Suppressor macrophage treated with lipopolysaccharide for 4 hours (primary cell): Measurements from ENCODE around the gene MUC2.

Experiments used
- DNase-seq: peaks from one replicate; pipeline ENCODE4 v3.0.0-alpha.2; 2020

The MUC2 gene

GRCh38 chr11:1036931-1037330, 37.7 kb upstream of the MUC2 start:
- no peak for DNase-seq

- no peak for DNase-seq
Measured at GRCh38 chr11:1037506-1038055, 37.1 kb upstream of the MUC2 start.

- DNase-seq: no peak
Measured at GRCh38 chr11:1038361-1038760, 36.3 kb upstream of the MUC2 start.

- DNase-seq: no peak
Measured at GRCh38 chr11:1038921-1039320, 35.8 kb upstream of the MUC2 start.

GRCh38 chr11:1039481-1040427, 34.9 kb upstream of the MUC2 start:
- no peak for DNase-seq

GRCh38 chr11:1040428-1041148, 34.1 kb upstream of the MUC2 start:
- DNase-seq: no peak

- DNase-seq: no peak
Measured at GRCh38 chr11:1041149-1041467, 33.6 kb upstream of the MUC2 start.

GRCh38 chr11:1041471-1041870, 33.2 kb upstream of the MUC2 start:
- DNase-seq: no peak

- DNase-seq: no peak
Measured at GRCh38 chr11:1041936-1042608, 32.6 kb upstream of the MUC2 start.

- DNase-seq: no peak
Measured at GRCh38 chr11:1042626-1043562, 31.8 kb upstream of the MUC2 start.

GRCh38 chr11:1043563-1044096, 31.0 kb upstream of the MUC2 start:
- DNase-seq: no peak

GRCh38 chr11:1044160-1044559, 30.5 kb upstream of the MUC2 start:
- no peak for DNase-seq

GRCh38 chr11:1047595-1048156, 27.0 kb upstream of the MUC2 start:
- no peak for DNase-seq

GRCh38 chr11:1048375-1049070, 26.2 kb upstream of the MUC2 start:
- no peak for DNase-seq

- no peak for DNase-seq
Measured at GRCh38 chr11:1049071-1049405, 25.6 kb upstream of the MUC2 start.

- DNase-seq: peak; percentile 42
Measured at GRCh38 chr11:1049431-1049891, 25.2 kb upstream of the MUC2 start.

- no peak for DNase-seq
Measured at GRCh38 chr11:1049911-1050580, 24.6 kb upstream of the MUC2 start.

GRCh38 chr11:1050581-1051355, 23.9 kb upstream of the MUC2 start:
- DNase-seq: peak; percentile 70

- no peak for DNase-seq
Measured at GRCh38 chr11:1051356-1052132, 23.1 kb upstream of the MUC2 start.
